GM10248 (cell line): ENCODE data around the gene AUTS2.

Source experiments
- CTCF ChIA-PET: fragments of 300-600 bp; sonication (Branson Sonifier 250); formaldehyde crosslinking; extraction: SDS; loops from one replicate; lab custom pipeline; 2021; ENCODE audit warnings: antibody characterized with exemption; lab: Yijun Ruan, JAX
- POLR2A ChIA-PET: fragments of 350-650 bp; sonication (Branson Sonifier 250); formaldehyde crosslinking; extraction: SDS; loops from one replicate; lab custom pipeline; 2020; ENCODE audit warnings: antibody characterized with exemption; lab: Yijun Ruan, JAX
- DNase-seq: peaks from one replicate; pipeline ENCODE4 v3.0.0; 2012; ENCODE audit errors: extremely low spot score
- TF ChIP-seq, protein P1 (sequence below): IDR thresholded peaks from 2 replicates; pipeline ENCODE4 v1.5.1; 2012; ENCODE audit warnings: mild to moderate bottlenecking, low read depth; ENCODE audit errors: extremely low read depth, missing control alignments, control extremely low read depth

Gene AUTS2

DNA sequence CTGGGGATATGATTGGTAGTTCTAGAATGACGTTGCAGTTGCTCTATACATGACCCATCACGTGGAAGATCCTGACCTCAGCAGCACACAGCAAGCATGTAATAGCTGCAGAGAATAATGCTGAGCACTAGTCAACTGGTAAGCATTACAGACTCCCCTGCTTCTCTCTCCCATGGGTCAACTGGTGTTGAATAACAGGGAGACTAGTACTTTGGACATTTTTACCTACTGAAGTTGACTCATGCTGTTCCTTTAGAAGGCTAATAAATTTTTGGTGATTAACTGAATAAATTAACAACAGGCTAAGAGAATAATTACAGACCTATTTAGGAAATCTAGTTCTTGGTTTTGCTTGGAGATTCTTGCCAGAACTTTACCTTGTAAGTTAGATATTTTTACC is 234.1 kb downstream of the AUTS2 start:
- no peak for DNase-seq
- CTCF ChIA-PET: interaction anchor here (0.9 kb wide), 1 partner anchor 13 kb away, joined by 3 read pairs; no protein-coding TSS in a partner anchor
- TF ChIP-seq, protein P1, sequence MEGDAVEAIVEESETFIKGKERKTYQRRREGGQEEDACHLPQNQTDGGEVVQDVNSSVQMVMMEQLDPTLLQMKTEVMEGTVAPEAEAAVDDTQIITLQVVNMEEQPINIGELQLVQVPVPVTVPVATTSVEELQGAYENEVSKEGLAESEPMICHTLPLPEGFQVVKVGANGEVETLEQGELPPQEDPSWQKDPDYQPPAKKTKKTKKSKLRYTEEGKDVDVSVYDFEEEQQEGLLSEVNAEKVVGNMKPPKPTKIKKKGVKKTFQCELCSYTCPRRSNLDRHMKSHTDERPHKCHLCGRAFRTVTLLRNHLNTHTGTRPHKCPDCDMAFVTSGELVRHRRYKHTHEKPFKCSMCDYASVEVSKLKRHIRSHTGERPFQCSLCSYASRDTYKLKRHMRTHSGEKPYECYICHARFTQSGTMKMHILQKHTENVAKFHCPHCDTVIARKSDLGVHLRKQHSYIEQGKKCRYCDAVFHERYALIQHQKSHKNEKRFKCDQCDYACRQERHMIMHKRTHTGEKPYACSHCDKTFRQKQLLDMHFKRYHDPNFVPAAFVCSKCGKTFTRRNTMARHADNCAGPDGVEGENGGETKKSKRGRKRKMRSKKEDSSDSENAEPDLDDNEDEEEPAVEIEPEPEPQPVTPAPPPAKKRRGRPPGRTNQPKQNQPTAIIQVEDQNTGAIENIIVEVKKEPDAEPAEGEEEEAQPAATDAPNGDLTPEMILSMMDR: no peak
- POLR2A ChIA-PET: no interaction called here

DNA sequence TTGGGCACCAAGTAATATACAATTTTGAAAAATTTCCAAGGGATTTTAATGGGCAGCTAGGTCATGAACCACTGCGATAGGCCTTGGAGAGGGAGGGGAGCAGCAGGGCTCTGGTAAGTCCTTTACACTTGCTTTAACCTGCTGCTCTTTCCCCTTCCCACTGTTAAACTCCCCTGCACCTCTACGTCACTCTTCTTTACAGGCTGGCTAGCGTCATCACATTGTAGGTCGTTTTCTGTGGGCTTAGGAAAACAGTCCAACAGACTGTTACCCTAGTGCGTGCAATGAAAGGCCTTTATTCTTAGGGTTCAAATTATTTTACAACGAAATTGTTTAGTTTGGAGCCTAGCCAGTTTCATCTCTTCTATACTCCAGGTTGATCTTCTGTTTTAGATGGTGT is 235.7 kb downstream of the AUTS2 start:
- ChIA-PET CTCF (interaction anchor here (1.0 to 1.3 kb wide), 2 partner anchors 8 to 9 kb away, joined by 3 to 4 read pairs; no protein-coding TSS in a partner anchor), POLR2A (no interaction called here)
- TF ChIP-seq, protein P1: no peak
- no peak for DNase-seq

DNA sequence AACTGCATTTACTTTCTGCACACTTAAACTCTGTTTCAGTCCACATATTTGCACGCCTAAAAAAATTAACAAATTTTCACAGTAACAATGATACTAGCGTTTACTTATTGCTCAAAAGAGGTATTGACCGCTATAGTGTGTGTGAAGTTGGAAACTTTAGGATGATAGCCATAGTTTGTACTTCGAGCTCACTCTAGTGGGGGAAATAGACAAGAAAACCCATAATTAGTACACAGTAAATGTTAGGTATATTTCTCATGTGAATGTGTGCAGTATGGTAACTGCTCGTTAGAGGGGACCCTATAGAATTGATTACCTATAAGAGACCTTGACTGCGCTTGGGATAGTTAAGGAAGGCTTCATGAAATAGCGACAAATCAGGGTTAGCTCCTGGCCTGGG is 238.4 kb downstream of the AUTS2 start:
- TF ChIP-seq, protein P1: no peak
- POLR2A ChIA-PET: no interaction called here
- CTCF ChIA-PET: no interaction called here
- DNase-seq: no peak

DNA sequence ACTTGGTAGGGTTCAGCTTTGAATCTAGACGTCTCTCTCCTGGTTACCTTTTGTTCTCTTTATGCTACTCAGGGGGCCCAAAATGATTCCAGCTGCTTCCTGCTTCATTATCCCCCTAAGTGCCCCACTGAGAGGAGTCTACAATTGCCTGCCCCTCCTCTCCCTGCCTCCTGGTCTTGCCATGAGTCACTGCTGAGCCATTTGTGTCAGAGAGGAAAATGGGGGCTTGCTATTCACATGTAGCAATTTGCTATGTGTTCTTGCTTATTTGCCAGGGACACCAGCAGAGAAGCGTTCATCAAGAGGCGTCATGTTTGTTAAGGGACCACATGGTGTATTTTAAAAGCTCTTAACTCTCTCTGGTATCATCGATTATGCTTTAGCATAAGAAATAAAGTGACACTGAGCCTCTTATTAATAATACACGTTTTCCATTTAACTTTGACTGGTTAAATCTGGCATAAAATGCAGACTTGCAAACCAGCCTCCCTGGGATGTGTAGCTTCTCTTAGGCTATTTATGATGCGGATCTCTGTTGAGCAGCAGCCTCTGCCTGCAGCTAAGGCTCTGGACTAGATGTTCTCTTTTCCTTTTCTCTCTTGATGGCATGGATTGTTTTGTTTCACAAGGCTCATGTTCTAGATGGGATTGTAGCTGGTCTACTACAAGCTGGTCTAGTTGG is 239.3 kb downstream of the AUTS2 start:
- POLR2A ChIA-PET: no interaction called here
- TF ChIP-seq, protein P1: no peak
- CTCF ChIA-PET: interaction anchor here (1.4 to 2.8 kb wide), 5 partner anchors 10 to 23 kb away, joined by 3 to 8 read pairs (median 6); no protein-coding TSS in a partner anchor
- DNase-seq: no peak

DNA sequence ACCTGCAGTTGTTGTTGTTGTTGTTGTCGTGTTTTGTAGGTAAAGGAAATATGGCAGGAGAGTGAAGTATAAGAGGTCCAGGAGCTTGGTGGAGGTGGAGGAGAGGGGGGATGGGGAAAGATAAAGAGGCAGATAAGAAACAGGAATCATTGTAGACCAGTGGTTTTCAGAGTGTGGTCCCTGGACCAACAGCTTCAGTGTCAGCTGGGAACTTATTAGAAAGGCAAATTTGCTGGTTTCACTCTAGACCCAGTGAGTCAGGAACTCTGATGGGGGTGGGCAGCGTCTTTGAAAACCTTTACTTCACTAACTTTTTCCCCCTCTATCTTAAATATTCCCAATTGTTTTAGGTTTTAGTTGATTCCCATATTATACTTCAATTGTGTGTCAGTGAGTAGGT is 241.5 kb downstream of the AUTS2 start:
- TF ChIP-seq, protein P1: no peak
- POLR2A ChIA-PET: no interaction called here
- no peak for DNase-seq
- CTCF ChIA-PET: interaction anchor here (0.8 to 2.8 kb wide), 8 partner anchors 8 to 33 kb away, joined by 3 to 8 read pairs (median 3); no protein-coding TSS in a partner anchor

DNA sequence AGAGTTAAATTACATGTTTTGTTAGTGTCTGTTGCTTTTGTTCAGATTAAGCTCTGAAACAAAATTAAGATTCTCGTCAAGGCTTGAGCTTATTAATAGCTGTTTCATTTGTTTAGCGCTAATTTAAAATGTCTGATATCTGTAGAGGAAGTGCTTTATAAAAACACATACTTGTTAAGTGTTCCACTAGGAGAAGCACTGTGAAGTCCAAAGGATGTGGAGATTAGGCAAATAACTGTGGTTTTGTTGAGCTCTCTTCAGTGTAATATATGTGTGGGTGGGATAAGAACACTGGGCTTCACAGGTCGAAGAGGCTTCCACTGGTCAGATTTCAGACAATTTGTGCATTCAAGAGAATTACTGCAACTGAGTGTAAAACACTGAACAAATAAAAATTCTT is 242.0 kb downstream of the AUTS2 start:
- TF ChIP-seq, protein P1: no peak
- CTCF ChIA-PET: interaction anchor here (1.0 to 2.7 kb wide), 5 partner anchors 7 to 27 kb away, joined by 3 to 8 read pairs (median 3); no protein-coding TSS in a partner anchor
- POLR2A ChIA-PET: no interaction called here
- no peak for DNase-seq
